Measurements from ENCODE around the gene LRRC4C. TPM values are rescaled to one million over a fixed set of nuclear protein-coding genes. Genes with fewer than 3 reads are reported as not detected.

Gene LRRC4C
- total and polyA plus RNA-seq, 5 donors: 1.0 to 2.7 (median 2.0) TPM

DNA sequence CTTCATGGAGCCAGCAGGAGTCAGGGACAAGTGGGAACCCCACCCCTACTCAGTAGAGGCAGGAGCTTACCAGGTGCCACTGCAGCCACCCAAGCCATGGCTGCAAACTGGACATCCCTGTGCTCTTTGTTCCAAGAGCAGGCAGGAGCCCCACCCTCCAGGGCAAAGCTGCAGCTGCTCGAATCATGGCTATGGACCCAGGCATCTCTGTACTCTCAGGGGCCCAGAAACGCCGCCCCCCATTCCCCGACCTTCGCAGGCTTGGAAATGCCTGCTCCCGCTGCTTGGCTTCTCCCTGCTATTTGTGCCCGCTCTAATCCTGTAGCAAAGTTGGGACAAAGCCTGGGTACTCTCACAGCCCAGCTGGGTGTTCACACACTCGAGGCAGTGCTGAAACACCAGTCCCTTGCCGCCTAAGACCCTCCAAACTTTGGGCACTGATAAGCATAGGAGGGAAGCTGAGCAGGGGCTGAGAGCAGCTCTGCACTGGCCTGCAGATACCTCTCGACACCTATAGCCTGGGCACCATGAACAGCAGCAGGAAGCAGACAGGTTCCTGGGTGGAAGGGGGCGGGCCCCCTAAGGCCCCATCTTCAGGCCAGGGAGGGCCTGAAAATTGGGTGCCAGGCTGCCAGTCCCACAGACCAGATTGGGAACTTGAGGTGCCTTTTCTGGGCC lies 402.4 kb downstream of the LRRC4C start:
- no peak overlapping the region for H3K4me3 ChIP-seq (ENCODE audit: low read length)
- H3K4me1 ChIP-seq (ENCODE audit: control insufficient read depth, insufficient read depth, low read length): no peaks in the 10 kb centered on the region
- WGBS: 69% methylated on average over 11 of the region's 11 CpGs
- H3K9me3 ChIP-seq (ENCODE audit: control insufficient read depth, low read length): no peaks in the 10 kb centered on the region
- H3K27ac ChIP-seq (ENCODE audit: low read length): no peak overlapping the region
- ATAC-seq (no peak), DNase-seq (peak in 1 of 3 donors; percentile 26)
- H3K27me3 ChIP-seq (ENCODE audit: control insufficient read depth, insufficient read depth): no peaks in the 10 kb centered on the region
- intact Hi-C loops (cut with DNase I): no loop called here

GRCh38 chr11:41053894-41054293 lies 405.6 kb downstream of the LRRC4C start:
- H3K4me3 ChIP-seq (ENCODE audit: low read length): no peak overlapping the region
- intact Hi-C loops (cut with DNase I): no loop called here

DNA sequence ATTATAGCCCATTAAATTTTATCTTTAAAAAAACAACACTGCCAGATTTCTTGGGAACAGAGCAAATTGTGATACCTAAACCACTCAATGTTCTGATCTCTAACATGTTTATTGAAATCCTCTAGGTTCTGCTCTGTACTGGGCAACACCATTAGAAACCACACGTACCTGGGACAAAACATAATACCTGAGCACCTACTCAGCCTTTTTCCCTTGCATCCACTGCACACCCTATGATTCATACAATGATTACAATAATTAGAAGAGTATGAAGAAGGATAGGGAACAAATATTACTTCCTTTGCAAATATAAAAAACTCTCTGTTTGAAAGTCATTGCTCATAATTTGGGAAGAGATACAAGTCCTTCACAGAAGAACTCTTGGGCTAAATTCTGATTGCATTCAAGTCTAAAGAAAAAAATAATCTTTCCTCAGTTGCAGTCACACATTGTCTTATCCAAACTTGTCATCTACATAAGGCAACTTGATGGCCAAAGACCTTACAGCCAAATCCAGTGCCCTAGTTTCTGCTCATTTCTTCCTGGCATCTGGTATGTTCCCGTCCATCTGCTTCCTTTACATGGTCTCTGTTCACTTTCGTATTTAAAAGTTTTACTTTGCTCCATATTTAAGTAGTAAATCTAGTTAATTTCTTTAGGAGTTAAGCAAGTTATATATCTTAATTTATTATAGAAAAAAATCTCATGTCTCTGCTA lies 407.4 kb downstream of the LRRC4C start:
- WGBS: 75% methylated on average over 3 of the region's 3 CpGs
- intact Hi-C loops (cut with DNase I): no loop called here
- DNase-seq (no peak), ATAC-seq (no peak)
- H3K9me3 ChIP-seq (ENCODE audit: control insufficient read depth, low read length): no peaks in the 10 kb centered on the region
- H3K27ac ChIP-seq (ENCODE audit: low read length): no peak overlapping the region
- no peaks in the 10 kb centered on the region for H3K27me3 ChIP-seq (ENCODE audit: control insufficient read depth, insufficient read depth)
- H3K4me1 ChIP-seq (ENCODE audit: control insufficient read depth, insufficient read depth, low read length): no peaks in the 10 kb centered on the region
- no peak overlapping the region for H3K4me3 ChIP-seq (ENCODE audit: low read length)

More at GRCh38 chr11:41053894-41054293, 405.6 kb downstream of the LRRC4C start:
- Histone ChIP-seq H3K27ac (ENCODE audit: low read length) (no peak overlapping the region), H3K4me1 (ENCODE audit: control insufficient read depth, insufficient read depth, low read length) (no peaks in the 10 kb centered on the region), H3K27me3 (ENCODE audit: control insufficient read depth, insufficient read depth) (no peaks in the 10 kb centered on the region), H3K9me3 (ENCODE audit: control insufficient read depth, low read length) (no peaks in the 10 kb centered on the region)
- ATAC-seq (no peak), DNase-seq (no peak)

DNA sequence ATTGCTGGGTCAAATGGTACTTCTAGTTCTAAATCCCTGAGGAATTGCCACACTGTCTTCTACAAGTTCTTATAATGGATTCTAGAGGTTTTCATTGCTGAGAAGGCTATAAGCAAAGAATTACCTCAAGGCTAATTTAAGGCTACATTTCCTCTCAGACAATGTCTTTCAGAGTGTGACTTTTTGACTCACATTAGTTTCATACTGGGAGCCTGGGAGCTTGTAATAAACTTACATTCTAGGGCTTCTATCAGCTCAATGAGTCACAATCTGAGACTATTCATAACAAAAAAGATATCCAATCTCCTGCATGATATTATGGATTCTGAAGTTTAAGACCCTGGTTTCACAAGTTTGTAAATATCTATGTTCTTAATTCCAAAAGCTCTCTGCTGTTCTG lies 408.7 kb downstream of the LRRC4C start:
- Histone ChIP-seq H3K4me3 (ENCODE audit: low read length) (no peak overlapping the region), H3K27me3 (ENCODE audit: control insufficient read depth, insufficient read depth) (no peaks in the 10 kb centered on the region), H3K4me1 (ENCODE audit: control insufficient read depth, insufficient read depth, low read length) (no peaks in the 10 kb centered on the region), H3K27ac (ENCODE audit: low read length) (no peak overlapping the region), H3K9me3 (ENCODE audit: control insufficient read depth, low read length) (no peaks in the 10 kb centered on the region)
- DNase-seq (no peak), ATAC-seq (no peak)
- intact Hi-C loops (cut with DNase I): no loop called here

DNA sequence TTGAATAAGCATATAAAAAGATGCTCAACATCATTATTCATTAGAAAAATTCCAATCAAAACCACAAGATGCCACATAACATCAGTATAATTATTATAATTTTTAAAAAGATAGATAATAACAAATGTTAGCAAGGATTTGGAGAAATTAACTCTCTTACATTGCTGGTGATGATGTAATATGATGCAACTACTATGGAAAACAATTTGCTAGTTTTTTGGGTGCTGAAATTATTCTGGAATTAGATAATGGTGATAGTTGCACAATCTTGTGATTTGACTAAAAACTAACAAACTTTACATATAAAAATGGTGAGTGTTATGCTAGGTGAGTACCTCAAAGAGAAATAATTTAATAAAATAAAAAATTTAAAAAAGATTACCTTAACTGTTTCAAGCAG lies 412.2 kb downstream of the LRRC4C start:
- intact Hi-C loops (cut with DNase I): no loop called here

GRCh38 chr11:41045266-41045665 lies 414.2 kb downstream of the LRRC4C start:
- WGBS: 68% methylated on average over 5 of the region's 5 CpGs
- no peak for ATAC-seq
- H3K4me1 ChIP-seq (ENCODE audit: control insufficient read depth, insufficient read depth, low read length): no peaks in the 10 kb centered on the region
- no peak overlapping the region for H3K4me3 ChIP-seq (ENCODE audit: low read length)
- H3K27me3 ChIP-seq (ENCODE audit: control insufficient read depth, insufficient read depth): no peaks in the 10 kb centered on the region
- no peak overlapping the region for H3K27ac ChIP-seq (ENCODE audit: low read length)
- DNase-seq: no peak
- intact Hi-C loops (cut with DNase I): no loop called here
- H3K9me3 ChIP-seq (ENCODE audit: control insufficient read depth, low read length): no peaks in the 10 kb centered on the region

More for the DNA sequence above, 412.2 kb downstream of the LRRC4C start:
- Histone ChIP-seq H3K4me3 (ENCODE audit: low read length) (no peak overlapping the region), H3K27ac (ENCODE audit: low read length) (no peak overlapping the region), H3K4me1 (ENCODE audit: control insufficient read depth, insufficient read depth, low read length) (no peaks in the 10 kb centered on the region), H3K9me3 (ENCODE audit: control insufficient read depth, low read length) (no peaks in the 10 kb centered on the region), H3K27me3 (ENCODE audit: control insufficient read depth, insufficient read depth) (no peaks in the 10 kb centered on the region)
- ATAC-seq: no peak
- no peak for DNase-seq

GRCh38 chr11:41044747-41045146 lies 414.7 kb downstream of the LRRC4C start:
- DNase-seq: no peak
- intact Hi-C loops (cut with DNase I): no loop called here
- H3K9me3 ChIP-seq (ENCODE audit: control insufficient read depth, low read length): no peaks in the 10 kb centered on the region
- H3K4me1 ChIP-seq (ENCODE audit: control insufficient read depth, insufficient read depth, low read length): no peaks in the 10 kb centered on the region
- no peak overlapping the region for H3K27ac ChIP-seq (ENCODE audit: low read length)
- H3K27me3 ChIP-seq (ENCODE audit: control insufficient read depth, insufficient read depth): no peaks in the 10 kb centered on the region
- no peak for ATAC-seq
- no peak overlapping the region for H3K4me3 ChIP-seq (ENCODE audit: low read length)
- 52% methylated on average over 2 of the region's 2 CpGs for WGBS

DNA sequence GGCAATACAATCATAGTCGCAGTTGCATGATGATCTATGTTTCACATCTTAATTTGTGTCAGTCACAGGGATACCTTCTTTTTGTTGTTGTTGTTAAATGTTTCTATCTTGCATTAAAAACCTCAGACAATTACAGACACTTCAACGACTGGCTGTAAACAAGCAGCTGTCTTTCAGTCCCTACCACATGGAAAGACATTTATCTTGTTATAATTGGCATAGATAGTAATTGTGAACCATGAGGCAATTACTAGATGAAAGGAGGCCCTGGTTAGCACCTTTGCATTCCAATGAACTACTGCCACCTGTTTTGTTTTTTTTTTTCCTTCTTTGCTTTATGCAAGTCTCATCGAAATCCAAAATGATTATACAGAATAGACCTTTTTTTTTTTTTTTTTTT lies 416.8 kb downstream of the LRRC4C start:
- intact Hi-C loops (cut with DNase I): no loop called here
- Histone ChIP-seq H3K27me3 (ENCODE audit: control insufficient read depth, insufficient read depth) (no peaks in the 10 kb centered on the region), H3K9me3 (ENCODE audit: control insufficient read depth, low read length) (no peaks in the 10 kb centered on the region), H3K4me3 (ENCODE audit: low read length) (no peak overlapping the region), H3K4me1 (ENCODE audit: control insufficient read depth, insufficient read depth, low read length) (no peaks in the 10 kb centered on the region), H3K27ac (ENCODE audit: low read length) (no peak overlapping the region)
- ATAC-seq: no peak
- 66% methylated on average over 3 of the region's 3 CpGs for whole genome bisulfite sequencing
- no peak for DNase-seq

DNA sequence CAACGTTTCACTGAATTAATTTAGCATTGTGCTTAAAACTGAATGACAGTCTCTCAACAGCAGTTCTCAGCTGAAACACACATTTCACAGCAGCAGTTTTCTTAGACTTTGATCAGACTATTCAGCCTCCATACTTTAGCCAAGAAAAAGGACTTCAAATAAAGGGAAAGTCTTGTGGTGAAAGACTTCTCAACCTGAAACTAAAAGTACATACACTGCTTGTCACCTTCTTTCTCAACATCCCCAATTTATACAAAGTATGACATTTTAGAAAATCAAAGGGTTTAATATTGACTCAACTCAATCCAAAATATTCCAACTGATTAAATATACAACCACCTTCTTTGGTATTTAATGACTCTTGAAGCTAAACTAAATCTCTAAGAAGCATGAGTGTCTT lies 419.0 kb downstream of the LRRC4C start:
- Histone ChIP-seq H3K9me3 (ENCODE audit: control insufficient read depth, low read length) (no peaks in the 10 kb centered on the region), H3K27ac (ENCODE audit: low read length) (no peak overlapping the region), H3K4me1 (ENCODE audit: control insufficient read depth, insufficient read depth, low read length) (no peaks in the 10 kb centered on the region), H3K27me3 (ENCODE audit: control insufficient read depth, insufficient read depth) (no peaks in the 10 kb centered on the region), H3K4me3 (ENCODE audit: low read length) (no peak overlapping the region)
- intact Hi-C loops (cut with DNase I): no loop called here
- 79% methylated on average over 1 of the region's 1 CpG for WGBS
- DNase-seq (no peak), ATAC-seq (no peak)

- DNase-seq: no peak
- Histone ChIP-seq H3K4me3 (ENCODE audit: low read length) (no peak overlapping the region), H3K27ac (ENCODE audit: low read length) (no peak overlapping the region), H3K9me3 (ENCODE audit: control insufficient read depth, low read length) (no peaks in the 10 kb centered on the region), H3K4me1 (ENCODE audit: control insufficient read depth, insufficient read depth, low read length) (no peaks in the 10 kb centered on the region), H3K27me3 (ENCODE audit: control insufficient read depth, insufficient read depth) (no peaks in the 10 kb centered on the region)
- no peak for ATAC-seq
- 82% methylated on average over 8 of the region's 8 CpGs for WGBS
- intact Hi-C loops (cut with DNase I): no loop called here
Measured at GRCh38 chr11:41039592-41039991, 419.9 kb downstream of the LRRC4C start.

- Histone ChIP-seq H3K4me3 (ENCODE audit: low read length) (no peak overlapping the region), H3K27ac (ENCODE audit: low read length) (no peak overlapping the region), H3K27me3 (ENCODE audit: control insufficient read depth, insufficient read depth) (no peaks in the 10 kb centered on the region), H3K9me3 (ENCODE audit: control insufficient read depth, low read length) (no peaks in the 10 kb centered on the region), H3K4me1 (ENCODE audit: control insufficient read depth, insufficient read depth, low read length) (no peaks in the 10 kb centered on the region)
- WGBS: 68% methylated on average over 1 of the region's 1 CpG
- intact Hi-C loops (cut with DNase I): no loop called here
- ATAC-seq: no peak
- DNase-seq: no peak
Measured at GRCh38 chr11:41031551-41032060, 427.8 kb downstream of the LRRC4C start.

Measured in right cardiac atrium (tissue), 5 donors.